Thoracic aorta (tissue), 2 donors: ENCODE results near the gene KLF9. TPM values are rescaled to one million over a fixed set of nuclear protein-coding genes. Genes with fewer than 3 reads are reported as not detected.

ENCODE experiments used
- ATAC-seq: fragments of 150-250 bp; one replicate; pipeline ENCODE4 v1.8.0; 2017; ENCODE audit warnings: low read depth; ENCODE audit not compliant: insufficient number of reproducible peaks, low FRiP score
- DNase-seq: peaks from one replicate; pipeline ENCODE4 v3.0.0-alpha.2; 2020; ENCODE audit warnings: low spot score
- H3K27ac ChIP-seq, 2 donors: fragments of 200-600 bp; sonication (generic); 1 replicate in 1 of 2; 2 replicates in 1 of 2; pipeline ENCODE4 v1.5.1; 2016; ENCODE audit warnings: mild to moderate bottlenecking in 2 of 2, moderate library complexity in 2 of 2
- H3K27me3 ChIP-seq: fragments of 200-600 bp; sonication (generic); replicated peaks from 2 replicates; pipeline ENCODE4 v1.6.0; 2016; ENCODE audit warnings: mild to moderate bottlenecking; ENCODE audit not compliant: insufficient read depth
- H3K36me3 ChIP-seq: fragments of 200-600 bp; sonication (generic); one replicate; pipeline ENCODE4 v1.5.1; 2016
- H3K4me1 ChIP-seq, 2 donors: fragments of 200-600 bp; sonication (generic); 1 replicate in 1 of 2; 2 replicates in 1 of 2; pipeline versions ENCODE4 v1.5.1 to v1.6.0; 2016; ENCODE audit warnings: low read depth in 2 of 2, mild to moderate bottlenecking in 1 of 2; ENCODE audit not compliant: control insufficient read depth in 1 of 2
- H3K4me3 ChIP-seq: fragments of 200-600 bp; sonication (generic); 2 replicates; pipeline ENCODE4 v1.5.1; 2016; ENCODE audit warnings: mild to moderate bottlenecking
- H3K9me3 ChIP-seq: fragments of 200-600 bp; sonication (generic); 2 replicates; pipeline ENCODE4 v1.5.1; 2016
- CTCF ChIP-seq: fragments of 200-600 bp; sonication (generic); IDR thresholded peaks from one replicate; pipeline ENCODE4 v1.5.1; 2019; ENCODE audit warnings: antibody characterized with exemption
- total RNA-seq, 2 donors: library from RNA; depleted of rRNA; stranded (reverse); fragments of >200 nt; gene quantifications; one replicate each; pipeline versions ENCODE4 v1.1.0 to v1.2.3, GENCODE V29; 2016

The KLF9 gene
- total RNA-seq, 2 donors from 2014 or later, result 165 to 187 TPM

GRCh38 chr9:70444904-70445303 is 30.4 kb upstream of the KLF9 start:
- ATAC-seq (no peak), DNase-seq (no peak)
- H3K27me3 ChIP-seq, result no peaks in the 10 kb centered on the region
- peaks cover 5 to 9% of the 10 kb centered on the region in 2 donors for H3K4me1 ChIP-seq
- TF ChIP-seq CTCF, result no peak
- H3K9me3 ChIP-seq, result no peaks in the 10 kb centered on the region
- H3K4me3 ChIP-seq, result no peak overlapping the region
- no peaks in the 10 kb centered on the region for H3K36me3 ChIP-seq
- no peak overlapping the region for H3K27ac ChIP-seq

DNA sequence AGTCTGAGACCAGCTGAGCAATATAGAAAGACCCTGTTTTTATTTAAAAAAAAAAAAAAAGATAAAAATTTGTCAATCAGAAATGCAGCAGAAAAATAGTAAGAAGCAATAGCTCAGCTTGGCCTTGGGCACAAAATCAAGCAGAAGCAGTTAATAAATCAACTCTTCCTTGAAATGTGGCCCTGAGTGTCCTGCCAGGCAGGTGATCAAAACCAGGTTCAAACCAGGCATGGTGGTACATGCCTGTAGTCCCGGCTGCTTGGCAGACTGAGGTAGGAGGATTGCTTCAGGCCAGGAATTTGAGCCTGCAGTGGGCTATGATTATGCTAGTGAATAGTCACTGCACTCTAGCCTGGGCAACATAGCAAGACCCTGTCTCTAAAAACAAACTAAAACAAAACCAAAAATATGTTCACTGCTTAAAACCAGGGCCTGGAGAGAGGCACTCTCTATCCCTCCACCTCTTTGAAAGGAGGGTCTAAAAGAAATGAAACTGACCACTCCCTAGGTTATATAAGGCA is 27.9 kb upstream of the KLF9 start:
- no peak overlapping the region for H3K4me3 ChIP-seq
- H3K9me3 ChIP-seq, result no peaks in the 10 kb centered on the region
- H3K27me3 ChIP-seq, result no peaks in the 10 kb centered on the region
- no peak overlapping the region for H3K27ac ChIP-seq
- TF ChIP-seq CTCF, result no peak
- DNase-seq, result no peak
- no peaks in the 10 kb centered on the region for H3K36me3 ChIP-seq
- no peak for ATAC-seq
- peaks cover 25 to 32% of the 10 kb centered on the region in 2 donors for H3K4me1 ChIP-seq

GRCh38 chr9:70441622-70442021 is 27.2 kb upstream of the KLF9 start:
- Histone ChIP-seq H3K36me3 (no peaks in the 10 kb centered on the region), H3K4me1 (peaks cover 32 to 38% of the 10 kb centered on the region in 2 donors), H3K4me3 (no peak overlapping the region), H3K27ac (no peak overlapping the region), H3K27me3 (no peaks in the 10 kb centered on the region), H3K9me3 (no peaks in the 10 kb centered on the region)
- no peak for ATAC-seq
- TF ChIP-seq CTCF, result no peak
- no peak for DNase-seq

- no peak overlapping the region for H3K4me3 ChIP-seq
- no peak for DNase-seq
- no peaks in the 10 kb centered on the region for H3K27me3 ChIP-seq
- no peaks in the 10 kb centered on the region for H3K36me3 ChIP-seq
- TF ChIP-seq CTCF, result no peak
- no peak overlapping the region for H3K27ac ChIP-seq
- no peak for ATAC-seq
- no peaks in the 10 kb centered on the region for H3K9me3 ChIP-seq
- H3K4me1 ChIP-seq, result peaks cover 44 to 51% of the 10 kb centered on the region in 2 donors
These were observed 25.7 kb upstream of the KLF9 start for GRCh38 chr9:70439991-70440706.

GRCh38 chr9:70438341-70438928 is 24.0 kb upstream of the KLF9 start:
- no peaks in the 10 kb centered on the region for H3K27me3 ChIP-seq
- no peak overlapping the region for H3K4me3 ChIP-seq
- H3K36me3 ChIP-seq, result no peaks in the 10 kb centered on the region
- ATAC-seq (peak; percentile 88), DNase-seq (peak; percentile 29)
- no peak for TF ChIP-seq CTCF
- H3K9me3 ChIP-seq, result no peaks in the 10 kb centered on the region
- peaks cover 44 to 53% of the 10 kb centered on the region in 2 donors for H3K4me1 ChIP-seq
- peak overlapping the region; percentile 56 to 61 for H3K27ac ChIP-seq
